Activated B cell treated with CpG ODN at 0.5 μM for 24 hours (primary cell): ENCODE data around the gene GPR142. TPM values are rescaled to one million over a fixed set of nuclear protein-coding genes. Genes with fewer than 3 reads are reported as not detected.
A peak's percentile ranks its signal among the peaks of the same experiment; 100 is the strongest.

Experiments used
- ATAC-seq: fragments of 200-7000 bp; cut with Tn5 transposase; one replicate; pipeline ENCODE4 v1.10.0; 2021; ENCODE audit warnings: low read depth, mild to moderate bottlenecking, moderate library complexity
- CTCF ChIA-PET: fragments of 350-600 bp; sonication (Branson Sonifier 250); formaldehyde crosslinking; loops from one replicate; lab custom pipeline; 2021; ENCODE audit warnings: antibody characterized with exemption; lab: Charles Lee
- POLR2A ChIA-PET: fragments of 350-600 bp; sonication (Branson Sonifier 250); formaldehyde crosslinking; loops from one replicate; lab custom pipeline; 2021; ENCODE audit warnings: antibody characterized with exemption; lab: Charles Lee
- DNase-seq: peaks from one replicate; pipeline ENCODE4 v3.0.0; 2022
- H3K27ac Mint-ChIP-seq: one replicate; pipeline ENCODE4 v1.8.0; 2020; ENCODE audit warnings: mixed read lengths
- H3K27me3 Mint-ChIP-seq: one replicate; pipeline ENCODE4 v1.8.0; 2021; ENCODE audit warnings: mixed read lengths
- H3K36me3 Mint-ChIP-seq: one replicate; pipeline ENCODE4 v1.8.0; 2021; ENCODE audit warnings: low read depth, mixed read lengths
- H3K4me1 Mint-ChIP-seq: one replicate; pipeline ENCODE4 v1.8.0; 2021; ENCODE audit warnings: mixed read lengths
- H3K4me3 Mint-ChIP-seq: one replicate; pipeline ENCODE4 v1.8.0; 2020; ENCODE audit warnings: mild to moderate bottlenecking, mixed read lengths
- H3K9me3 Mint-ChIP-seq: one replicate; pipeline ENCODE4 v1.8.0; 2020; ENCODE audit warnings: mixed read lengths
- CTCF ChIP-seq: fragments of 200-600 bp; IDR thresholded peaks from one replicate; pipeline ENCODE4 v1.8.0; 2022; ENCODE audit warnings: antibody characterized with exemption, mild to moderate bottlenecking
- intact Hi-C: fragments of 100-400 bp; cut with micrococcal nuclease; formaldehyde crosslinking; loops from one replicate; pipeline ENCODE4 v1.15.1; 2024
- total RNA-seq: library from RNA; stranded (reverse); gene quantifications from 2 replicates; pipeline ENCODE4 v1.2.3, GENCODE V29; 2022

Gene GPR142
- total RNA-seq, 1 donor from 2014 or later: not detected

GRCh38 chr17:74351552-74352210 is 15.6 kb upstream of the GPR142 start:
- ATAC-seq: no peak
- no peak for TF ChIP-seq CTCF
- H3K27ac Mint-ChIP-seq: no peak overlapping the region
- DNase-seq: no peak
- no peaks in the 10 kb centered on the region for H3K36me3 Mint-ChIP-seq
- ChIA-PET POLR2A (no interaction called here), CTCF (no interaction called here)
- H3K4me1 Mint-ChIP-seq: peaks cover 2% of the 10 kb centered on the region
- intact Hi-C loops: no loop called here
- H3K9me3 Mint-ChIP-seq: no peaks in the 10 kb centered on the region
- H3K27me3 Mint-ChIP-seq: peaks cover 40% of the 10 kb centered on the region
- H3K4me3 Mint-ChIP-seq: no peak overlapping the region

- CTCF ChIA-PET: no interaction called here
- POLR2A ChIA-PET: no interaction called here
- TF ChIP-seq CTCF: no peak
- Mint-ChIP-seq H3K27ac (no peak overlapping the region), H3K4me3 (no peak overlapping the region), H3K9me3 (no peaks in the 10 kb centered on the region), H3K4me1 (peaks cover 5% of the 10 kb centered on the region), H3K36me3 (no peaks in the 10 kb centered on the region), H3K27me3 (peaks cover 46% of the 10 kb centered on the region)
- intact Hi-C loops: no loop called here
- ATAC-seq: no peak
- no peak for DNase-seq
Observed at GRCh38 chr17:74353446-74354060, 13.8 kb upstream of the GPR142 start.

GRCh38 chr17:74354123-74354522 is 13.2 kb upstream of the GPR142 start:
- ChIA-PET POLR2A (no interaction called here), CTCF (interaction anchor here (1.6 kb wide), 1 partner anchor 103 kb away, joined by 5 read pairs; no protein-coding TSS in a partner anchor)
- ATAC-seq (peak; percentile 52), DNase-seq (peak; percentile 23)
- Mint-ChIP-seq H3K9me3 (no peaks in the 10 kb centered on the region), H3K4me3 (no peak overlapping the region), H3K4me1 (peaks cover 5% of the 10 kb centered on the region), H3K36me3 (no peaks in the 10 kb centered on the region), H3K27ac (no peak overlapping the region), H3K27me3 (peaks cover 49% of the 10 kb centered on the region)
- intact Hi-C loops: no loop called here
- TF ChIP-seq CTCF: no peak

- CTCF ChIA-PET: interaction anchor here (1.6 kb wide), 1 partner anchor 102 kb away, joined by 5 read pairs; no protein-coding TSS in a partner anchor
- no peak for TF ChIP-seq CTCF
- intact Hi-C loops: no loop called here
- DNase-seq (no peak), ATAC-seq (no peak)
- Mint-ChIP-seq H3K4me1 (peaks cover 5% of the 10 kb centered on the region), H3K9me3 (no peaks in the 10 kb centered on the region), H3K27ac (no peak overlapping the region), H3K4me3 (no peak overlapping the region), H3K27me3 (peaks cover 51% of the 10 kb centered on the region), H3K36me3 (no peaks in the 10 kb centered on the region)
- POLR2A ChIA-PET: no interaction called here
Observed at GRCh38 chr17:74354561-74354960, 12.7 kb upstream of the GPR142 start.

GRCh38 chr17:74355065-74355464 is 12.2 kb upstream of the GPR142 start:
- H3K4me1 Mint-ChIP-seq: peaks cover 5% of the 10 kb centered on the region
- no peak overlapping the region for H3K4me3 Mint-ChIP-seq
- H3K27ac Mint-ChIP-seq: no peak overlapping the region
- DNase-seq (no peak), ATAC-seq (no peak)
- H3K27me3 Mint-ChIP-seq: peaks cover 51% of the 10 kb centered on the region
- ChIA-PET POLR2A (no interaction called here), CTCF (interaction anchor here (1.6 kb wide), 1 partner anchor 102 kb away, joined by 5 read pairs; no protein-coding TSS in a partner anchor)
- no peak for TF ChIP-seq CTCF
- H3K36me3 Mint-ChIP-seq: no peaks in the 10 kb centered on the region
- H3K9me3 Mint-ChIP-seq: no peaks in the 10 kb centered on the region
- intact Hi-C loops: no loop called here
